NCI-H187 treated with DMSO at 0.1 percent for 48 hours (cell line): ENCODE results near the gene TENT5C.

Experiments
- DNase-seq: peaks from one replicate; lab custom pipeline; 2025; lab: John Stamatoyannopoulos, UW

The TENT5C gene

GRCh38 chr1:117592155-117592554 lies 13.7 kb upstream of the TENT5C start:
- no peak for DNase-seq

DNA sequence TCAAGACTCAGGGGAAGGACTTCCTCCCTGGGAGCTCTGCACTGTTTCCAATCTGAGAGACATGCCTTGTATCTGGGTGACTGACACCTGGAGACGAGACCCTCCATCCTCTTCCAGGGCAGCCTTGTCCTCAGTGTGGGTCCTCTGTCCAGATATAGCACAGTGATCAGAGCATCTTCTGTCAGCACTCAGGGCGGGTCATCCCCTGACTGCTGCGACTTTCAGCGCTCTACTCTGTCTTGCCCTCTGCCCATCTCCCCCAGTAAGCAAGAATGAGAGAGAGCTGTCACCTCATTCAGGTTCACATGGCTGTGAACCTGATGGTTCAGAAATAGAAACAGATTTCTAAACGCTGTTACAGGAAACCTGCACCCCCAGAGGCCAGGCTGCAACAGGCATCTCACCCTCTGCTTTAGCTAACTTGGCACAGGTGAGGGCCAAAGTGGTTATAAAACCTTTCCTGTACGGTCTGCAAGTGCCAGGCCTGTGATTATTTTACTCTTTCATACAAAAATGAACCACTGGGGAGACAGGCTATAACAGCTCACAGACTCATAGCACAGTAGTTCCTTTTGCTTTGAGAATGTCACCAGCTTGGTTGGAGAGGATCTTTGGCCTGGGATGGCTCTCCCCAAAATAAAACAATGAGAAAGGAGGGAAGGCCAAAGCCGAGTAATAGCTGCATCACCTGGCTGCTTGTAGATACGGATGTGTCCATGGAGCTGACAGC lies 11.4 kb upstream of the TENT5C start:
- no peak for DNase-seq

DNA sequence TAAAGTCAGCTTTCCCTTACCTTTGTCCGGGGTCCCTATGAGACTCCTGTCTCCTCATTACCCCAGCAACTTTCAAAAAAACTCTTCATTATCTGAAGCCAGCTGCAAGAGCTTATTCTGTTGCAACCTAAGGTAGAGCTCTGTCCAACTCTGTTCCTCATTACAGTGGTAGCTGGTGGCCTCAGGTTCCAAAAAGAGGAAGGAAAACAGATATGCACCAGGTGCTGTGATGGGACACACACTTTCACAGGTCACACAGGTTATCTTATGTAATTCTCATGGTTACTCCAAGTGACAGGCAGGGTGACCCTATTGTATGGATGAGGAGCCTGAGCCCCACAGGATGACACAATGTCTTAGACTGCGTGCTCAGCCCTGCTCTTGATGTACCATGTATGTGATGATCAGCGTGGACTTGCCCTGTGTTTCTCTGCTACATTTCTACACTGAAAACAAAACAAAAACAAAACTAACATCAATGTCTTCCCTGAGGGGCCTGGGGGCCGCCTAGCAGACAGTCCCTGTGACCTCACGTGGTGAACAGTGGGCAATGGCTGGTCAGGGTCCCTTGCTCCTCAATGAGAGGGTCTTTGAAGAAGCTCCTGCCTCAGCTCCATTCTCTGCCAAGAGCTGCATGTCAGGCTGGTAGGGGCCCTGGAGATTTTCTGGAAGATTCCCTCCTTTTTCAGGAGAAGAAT lies 9.7 kb upstream of the TENT5C start:
- no peak for DNase-seq

- no peak for DNase-seq
Observed at GRCh38 chr1:117598489-117598888, 7.4 kb upstream of the TENT5C start.

- no peak for DNase-seq
Observed at GRCh38 chr1:117599286-117600221, 6.3 kb upstream of the TENT5C start.

DNA sequence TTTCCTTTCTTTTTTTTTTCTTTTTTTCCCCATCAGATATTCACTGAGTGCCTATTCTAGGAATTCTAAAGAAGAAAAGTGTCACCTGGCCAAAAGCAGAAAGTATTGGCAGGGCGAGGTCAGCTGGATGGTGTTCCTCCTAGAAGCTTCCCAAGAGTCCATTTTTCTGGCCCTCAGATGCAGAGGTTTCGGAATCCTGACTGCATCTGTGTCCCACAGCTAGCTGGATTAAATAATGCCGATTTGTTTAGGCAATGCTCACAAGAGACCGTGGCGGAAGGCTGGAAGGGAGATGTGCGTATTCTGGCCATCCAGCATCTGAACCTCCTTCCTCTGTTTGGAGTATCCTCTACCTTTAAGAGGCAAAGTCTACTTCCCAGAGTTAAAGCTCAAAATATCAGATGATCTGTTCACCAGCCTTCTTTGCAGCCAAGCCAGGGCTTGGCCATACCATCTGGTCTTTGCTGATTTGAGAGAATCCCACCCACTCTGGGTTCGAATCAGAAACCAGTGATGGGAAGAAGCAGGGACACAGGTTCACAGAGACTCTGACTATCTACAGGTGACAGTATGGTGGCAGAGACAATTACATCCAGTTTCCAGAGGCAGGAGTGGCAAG lies 5.4 kb upstream of the TENT5C start:
- no peak for DNase-seq

GRCh38 chr1:117600966-117601365 lies 4.9 kb upstream of the TENT5C start:
- DNase-seq = no peak

DNA sequence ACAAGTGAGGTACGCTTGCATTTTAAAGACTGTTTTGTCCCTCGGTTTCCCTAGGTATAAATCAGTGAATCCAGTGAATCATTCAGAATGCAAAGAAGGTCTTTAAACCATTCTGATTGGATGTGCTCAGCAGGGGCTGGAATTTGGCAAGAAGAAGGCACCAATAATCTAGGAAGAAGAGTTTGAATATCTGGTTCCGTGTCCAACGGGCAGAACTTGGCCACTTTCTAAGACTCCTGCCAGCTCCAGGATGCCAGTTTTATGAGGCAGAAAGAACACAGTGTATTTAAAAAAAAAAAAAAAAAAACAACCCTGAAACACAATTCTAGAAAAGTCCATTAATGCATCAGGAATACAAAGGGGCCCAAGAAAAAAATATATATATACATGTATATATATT lies 3.0 kb upstream of the TENT5C start:
- no peak for DNase-seq

- DNase-seq = no peak
Observed at GRCh38 chr1:117605164-117605773, 579 bp upstream of the TENT5C start.

DNA sequence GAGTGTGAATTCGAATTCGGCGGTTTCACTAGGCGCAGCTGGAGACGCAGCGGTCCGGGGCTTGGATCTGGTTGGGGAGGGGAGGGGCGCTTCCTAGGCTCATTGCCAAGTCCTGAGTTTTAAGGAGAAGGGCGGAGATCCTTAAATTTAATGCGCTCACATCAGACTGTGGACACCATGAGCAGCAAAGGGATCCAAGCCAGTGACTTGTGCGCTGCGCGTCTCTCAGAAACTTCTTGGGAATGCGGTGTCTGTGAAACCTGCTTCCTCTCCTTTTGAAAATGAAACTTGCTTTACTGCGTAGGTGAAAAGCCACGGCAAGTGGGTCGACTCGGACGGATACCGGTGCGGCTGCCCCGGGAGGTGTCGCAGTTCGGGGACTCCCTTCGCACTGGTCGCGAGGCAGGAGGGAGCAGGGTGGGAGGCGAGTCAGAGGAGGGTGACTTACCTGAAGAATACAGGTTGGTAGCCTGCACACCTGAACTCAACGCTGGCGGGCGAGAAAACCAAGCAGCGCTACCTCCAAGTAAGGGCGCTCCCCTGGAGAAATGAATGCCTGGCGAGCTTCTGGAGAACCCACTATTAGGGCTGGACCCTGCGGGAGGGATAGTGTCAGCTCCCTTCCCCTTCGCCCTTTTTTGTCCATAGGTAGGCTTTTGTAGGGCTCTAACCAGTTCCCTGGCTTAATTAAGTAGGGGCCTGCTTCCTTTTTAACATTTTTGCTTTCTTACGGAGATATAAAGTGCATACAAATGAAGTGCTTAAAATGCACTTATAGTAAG lies 992 bp downstream of the TENT5C start:
- no peak for DNase-seq

- no peak for DNase-seq
Observed at GRCh38 chr1:117607471-117607870, 1.6 kb downstream of the TENT5C start.

- no peak for DNase-seq
Observed at GRCh38 chr1:117608115-117608615, 2.3 kb downstream of the TENT5C start.

GRCh38 chr1:117608758-117609157 lies 2.9 kb downstream of the TENT5C start:
- no peak for DNase-seq

GRCh38 chr1:117609471-117609911 lies 3.6 kb downstream of the TENT5C start:
- DNase-seq = no peak

DNA sequence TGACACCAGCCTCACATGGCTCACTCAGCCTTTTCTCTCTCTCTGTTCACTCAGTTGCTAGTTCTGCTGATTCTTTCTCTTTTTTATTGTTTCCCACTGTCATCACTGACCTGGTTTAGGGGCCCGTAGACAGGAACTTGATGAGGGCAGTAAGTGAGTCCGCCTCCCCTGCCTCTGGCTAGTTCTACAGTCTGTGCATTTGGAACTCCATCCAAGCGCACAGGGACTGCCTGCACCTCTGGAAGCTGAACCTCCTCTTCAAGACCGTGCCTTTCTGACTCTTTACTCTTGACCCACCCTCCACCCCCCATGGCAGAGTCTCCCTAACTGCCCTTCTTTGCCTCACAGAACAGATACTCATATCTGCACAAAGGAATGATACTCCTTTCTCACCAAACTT lies 4.2 kb downstream of the TENT5C start:
- DNase-seq = no peak

GRCh38 chr1:117611121-117611601 lies 5.3 kb downstream of the TENT5C start:
- DNase-seq = no peak

- DNase-seq = no peak
Observed at GRCh38 chr1:117611894-117612483, 6.1 kb downstream of the TENT5C start.

DNA sequence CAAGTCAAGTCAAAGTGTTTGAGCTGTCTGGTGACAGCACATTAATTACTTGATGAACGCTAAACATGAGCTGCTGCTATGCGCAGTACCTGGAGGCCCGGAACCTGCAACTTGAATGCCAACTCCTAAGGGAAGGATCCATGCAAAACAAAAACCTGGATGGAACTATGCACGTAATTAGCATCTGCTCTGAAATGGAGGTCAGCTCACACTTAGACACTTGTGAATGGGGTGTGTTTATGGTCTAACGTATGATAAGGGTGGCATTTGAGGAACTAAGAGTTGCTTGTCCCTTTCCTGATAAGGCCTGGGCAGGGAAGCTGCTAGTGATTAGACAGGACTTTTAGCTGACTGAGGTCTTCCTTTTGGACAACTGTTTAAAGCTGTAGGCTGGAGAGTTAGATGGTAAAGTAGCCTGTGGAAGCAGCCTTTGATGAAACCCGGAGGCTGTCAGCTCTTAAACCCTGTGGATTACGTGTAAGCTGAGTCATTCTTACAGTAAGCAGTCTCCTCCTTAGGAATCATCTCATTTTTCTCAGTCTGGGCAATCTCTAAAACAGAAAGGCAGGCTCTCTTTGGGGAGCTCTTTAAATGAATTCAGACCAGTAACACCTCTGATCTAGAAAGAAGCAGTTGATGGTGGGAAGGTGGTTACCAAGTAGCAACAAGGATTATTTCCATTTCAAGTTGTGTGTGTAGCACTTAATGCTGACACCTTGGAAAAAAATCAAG lies 6.8 kb downstream of the TENT5C start:
- no peak for DNase-seq

DNA sequence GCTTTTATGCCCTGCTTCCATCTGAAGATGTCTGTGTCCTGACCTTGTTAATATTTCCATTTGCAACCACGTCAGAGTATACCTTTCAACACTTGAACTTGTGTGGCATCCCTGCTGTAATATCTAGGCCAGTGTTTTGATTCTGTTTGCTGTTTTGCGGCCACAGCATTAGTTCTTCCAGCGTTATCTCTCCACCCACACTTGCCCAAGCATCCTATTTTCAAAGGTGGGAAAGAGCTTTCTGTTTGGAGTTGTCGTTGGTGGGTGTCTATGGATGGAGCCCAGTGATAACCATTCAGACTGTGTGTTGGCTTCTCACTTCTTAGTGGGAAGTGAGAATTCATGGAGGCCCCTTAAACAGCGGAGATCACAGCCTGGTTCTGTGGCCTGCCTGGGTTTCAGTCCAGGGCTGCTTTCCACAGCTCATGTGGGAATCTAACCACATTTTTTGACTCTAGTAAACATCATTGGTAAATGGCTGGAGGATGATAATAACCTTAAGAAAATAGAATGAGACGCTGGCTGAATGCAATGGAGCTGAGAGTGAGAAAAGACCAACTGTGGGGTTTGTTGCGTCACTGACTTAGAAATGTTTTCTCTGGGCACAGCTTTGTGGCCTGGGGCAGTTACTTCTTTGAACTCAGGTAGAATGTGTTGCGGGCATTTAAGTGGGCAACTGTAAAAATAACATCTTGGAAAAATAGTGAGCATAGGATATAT lies 7.6 kb downstream of the TENT5C start:
- DNase-seq = no peak
